Panc1 (cell line): ENCODE data around the gene CACNA1D. TPM values are rescaled to one million over a fixed set of nuclear protein-coding genes. Genes with fewer than 3 reads are reported as not detected.

Experiments
- ATAC-seq: fragments of 200-7000 bp; cut with Tn5 transposase; 2 replicates; pipeline ENCODE4 v1.9.1; 2020; ENCODE audit warnings: mild to moderate bottlenecking, moderate library complexity
- BruUV-seq: library from RNA; stranded (reverse); fragments of 400-500 nt; replicated peaks from 2 replicates; lab custom pipeline; 2021; lab: Mats Ljungman, UMichigan
- CTCF ChIA-PET: fragments of 300-600 bp; sonication (Branson Sonifier 250); formaldehyde crosslinking; loops from one replicate; lab custom pipeline; 2022; ENCODE audit warnings: antibody characterized with exemption; lab: Charles Lee
- POLR2A ChIA-PET: fragments of 300-600 bp; sonication (Branson Sonifier 250); formaldehyde crosslinking; loops from one replicate; lab custom pipeline; 2022; ENCODE audit warnings: antibody characterized with exemption; lab: Charles Lee
- DNase-seq: peaks from one replicate; pipeline ENCODE4 v3.0.0-alpha.2; 2010; ENCODE audit warnings: low read depth, low spot score
- H3K27ac ChIP-seq: 2 replicates; pipeline ENCODE4 v1.5.1; 2011; ENCODE audit warnings: mild to moderate bottlenecking, low read length, inconsistent platforms
- H3K27me3 ChIP-seq: fragments of 200-500 bp; sonication (Bioruptor generic); 2 replicates; pipeline ENCODE4 v1.6.0; 2014; ENCODE audit warnings: low read length, inconsistent platforms; ENCODE audit not compliant: control insufficient read depth, insufficient read depth
- H3K36me3 ChIP-seq: fragments of 200-500 bp; sonication (Bioruptor generic); 2 replicates; pipeline ENCODE4 v1.5.1; 2014; ENCODE audit warnings: inconsistent platforms, mild to moderate bottlenecking, low read length, moderate library complexity; ENCODE audit not compliant: control insufficient read depth, insufficient read depth
- H3K4me1 ChIP-seq: 2 replicates; pipeline ENCODE4 v1.5.1; 2011; ENCODE audit warnings: inconsistent platforms, mild to moderate bottlenecking, low read length, moderate library complexity; ENCODE audit not compliant: control insufficient read depth, insufficient read depth
- H3K4me3 ChIP-seq, 2 experiments: 2 replicates each; pipeline ENCODE4 v1.5.1; 2011 to 2012; ENCODE audit warnings: low read depth in 2 of 2, low read length in 2 of 2, mild to moderate bottlenecking in 2 of 2, inconsistent platforms in 1 of 2, moderate library complexity in 1 of 2
- H3K9me3 ChIP-seq: fragments of 200-500 bp; sonication (Bioruptor generic); 2 replicates; pipeline ENCODE4 v1.5.1; 2014; ENCODE audit warnings: low read depth, mild to moderate bottlenecking, inconsistent platforms, low read length, moderate library complexity; ENCODE audit not compliant: control insufficient read depth, insufficient read depth
- CTCF ChIP-seq: fragments of 450-650 bp; IDR thresholded peaks from 2 replicates; pipeline ENCODE4 v1.5.1; 2017; ENCODE audit warnings: mild to moderate bottlenecking
- POLR2AphosphoS5 ChIP-seq: IDR thresholded peaks from 2 replicates; pipeline ENCODE4 v1.6.1; 2012; ENCODE audit warnings: mild to moderate bottlenecking, low read depth, low read length, moderate library complexity
- REST ChIP-seq, 2 experiments: IDR thresholded peaks; 2 replicates each; pipeline ENCODE4 v1.6.1; 2011 to 2012; ENCODE audit warnings: low read depth in 2 of 2, control low read depth in 1 of 2, low read length in 1 of 2, mild to moderate bottlenecking in 1 of 2, moderate library complexity in 1 of 2; ENCODE audit not compliant: insufficient read depth in 1 of 2
- SIN3A ChIP-seq: IDR thresholded peaks from 2 replicates; pipeline ENCODE4 v1.6.1; 2012; ENCODE audit warnings: low read depth, mild to moderate bottlenecking, low read length, moderate library complexity, borderline replicate concordance; ENCODE audit not compliant: insufficient read depth
- TCF7L2 ChIP-seq: IDR thresholded peaks from 2 replicates; pipeline ENCODE4 v1.6.1; 2011; ENCODE audit warnings: mild to moderate bottlenecking, low read depth, low read length, inconsistent platforms
- in situ Hi-C: cut with HindIII; loops from 2 replicates; pipeline ENCODE4 v1.10.0; 2016; ENCODE audit warnings: low sequenced_read_pairs, low pct_unique_long_range_greater_than_20kb
- intact Hi-C: fragments of 100-400 bp; cut with micrococcal nuclease; formaldehyde crosslinking; loops from one replicate; pipeline ENCODE4 v1.10.0; 2022; ENCODE audit not compliant: unreplicated experiment
- total RNA-seq: library from RNA; stranded (reverse); gene quantifications from one replicate; pipeline ENCODE4 v1.2.1, GENCODE V29; 2021; ENCODE audit not compliant: unreplicated experiment

The CACNA1D gene
- total RNA-seq, 1 experiment from 2014 or later, result 23.0 TPM

GRCh38 chr3:53482227-53482626 is 12.2 kb upstream of the CACNA1D start:
- BruUV-seq, result no TSS peak
- POLR2A ChIA-PET, result no interaction called here
- in situ Hi-C loops, result no loop called here
- intact Hi-C loops, result no loop called here
- DNase-seq (no peak), ATAC-seq (no peak)
- Histone ChIP-seq H3K9me3 (no peaks in the 10 kb centered on the region), H3K4me3 (no peak overlapping the region), H3K27me3 (no peaks in the 10 kb centered on the region), H3K27ac (no peak overlapping the region), H3K4me1 (peaks cover 3% of the 10 kb centered on the region; the same call in 1 of the 2 replicates), H3K36me3 (no peaks in the 10 kb centered on the region)
- CTCF ChIA-PET, result no interaction called here
- no peak for TF ChIP-seq CTCF
- no peak for TF ChIP-seq REST (IDR thresholded peaks at IDR 0.05; ENCODE audit: insufficient read depth in 1 of 2, low read depth in 2 of 2, low read length in 1 of 2)
- TF ChIP-seq TCF7L2, result no peak
- no peak for TF ChIP-seq SIN3A
- no peak for TF ChIP-seq POLR2AphosphoS5

GRCh38 chr3:53483821-53484220 is 10.6 kb upstream of the CACNA1D start:
- intact Hi-C loops, result no loop called here
- Histone ChIP-seq H3K4me1 (peaks cover 3% of the 10 kb centered on the region; the same call in 1 of the 2 replicates), H3K27ac (no peak overlapping the region), H3K27me3 (no peaks in the 10 kb centered on the region), H3K36me3 (no peaks in the 10 kb centered on the region), H3K9me3 (no peaks in the 10 kb centered on the region), H3K4me3 (no peak overlapping the region)
- DNase-seq, result no peak
- ChIA-PET CTCF (no interaction called here), POLR2A (no interaction called here)
- no TSS peak for BruUV-seq
- in situ Hi-C loops, result no loop called here
- no peak for ATAC-seq
- no peak for TF ChIP-seq POLR2AphosphoS5
- TF ChIP-seq CTCF, result no peak
- no peak for TF ChIP-seq SIN3A
- no peak for TF ChIP-seq TCF7L2
- no peak for TF ChIP-seq REST (IDR thresholded peaks at IDR 0.05; ENCODE audit: insufficient read depth in 1 of 2, low read depth in 2 of 2, low read length in 1 of 2)
